GM18507 (cell line): Measurements from ENCODE around the gene TVP23B.
"Not testable (repeated sequence)": the region's sequence is repeated elsewhere in the genome, so short reads cannot be mapped to it uniquely, and the experiment has no call there.

Source experiments
- DNase-seq: peaks from one replicate; pipeline ENCODE4 v3.0.0; 2011; ENCODE audit warnings: low read depth; ENCODE audit not compliant: insufficient read length; ENCODE audit errors: extremely low spot score
- FAIRE-seq: peaks from 2 replicates; lab custom pipeline; 2011; peaks lifted over from hg19 to GRCh38; lab: Jason Lieb, UNC

The TVP23B gene

DNA sequence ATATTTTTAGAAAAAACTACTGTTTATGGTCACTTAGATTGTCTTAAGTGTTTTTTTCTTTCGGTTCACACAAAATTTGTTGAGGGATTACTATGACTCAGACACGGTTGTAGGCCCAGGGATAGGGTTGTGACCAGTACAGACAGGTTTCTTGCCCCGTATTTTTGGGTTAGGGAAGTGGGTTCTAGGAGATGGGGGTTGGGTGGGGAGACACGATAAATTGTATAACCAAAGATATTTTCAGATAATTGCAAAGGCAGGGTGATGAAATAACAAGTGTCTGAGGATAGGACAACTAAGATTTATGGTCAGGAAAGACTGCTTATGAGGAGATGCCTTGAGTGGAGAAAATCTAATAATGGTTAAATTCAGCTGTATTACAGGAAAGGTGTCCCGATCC, 822 bp downstream of the TVP23B start:
- FAIRE-seq, DNase-seq: not testable (repeated sequence)

DNA sequence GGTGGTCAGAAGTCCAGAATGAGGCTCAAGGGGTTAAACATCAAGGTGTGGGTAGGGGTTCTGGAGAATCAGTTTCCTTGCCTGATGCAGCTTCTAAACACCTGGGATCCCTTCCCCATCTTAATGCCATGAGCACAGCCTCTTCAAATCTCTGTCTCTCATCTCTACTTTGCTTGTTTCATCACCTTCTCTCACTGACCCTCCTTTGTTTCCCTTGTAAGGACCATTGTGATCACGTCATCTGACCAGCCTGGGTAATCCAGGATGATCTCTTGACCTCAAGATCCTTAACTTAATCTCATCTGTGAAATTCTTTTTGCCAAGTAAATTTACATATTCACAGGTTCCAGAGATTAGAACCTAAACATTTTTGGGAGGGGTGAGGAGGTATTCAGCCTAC, 5.0 kb downstream of the TVP23B start:
- FAIRE-seq, DNase-seq: not testable (repeated sequence)

DNA sequence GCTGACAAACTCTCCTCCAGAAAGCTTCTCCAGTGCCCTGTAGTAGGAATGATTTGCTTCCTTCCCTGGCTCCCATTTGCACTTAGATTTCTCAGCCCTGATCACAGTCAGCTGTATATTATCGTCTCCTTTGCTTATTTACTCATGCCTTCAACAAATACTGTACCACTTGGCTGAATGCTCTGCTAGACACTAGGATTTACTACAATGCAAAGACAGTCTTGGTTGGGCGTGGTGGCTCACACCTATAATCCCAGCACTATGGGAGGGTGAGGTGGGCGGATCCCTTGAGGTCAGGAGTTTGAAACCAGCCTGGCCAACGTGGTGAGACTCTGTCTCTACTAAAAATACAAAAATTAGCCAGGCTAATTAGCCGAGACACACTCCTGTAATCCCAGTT, 5.9 kb downstream of the TVP23B start:
- DNase-seq, FAIRE-seq: not testable (repeated sequence)

DNA sequence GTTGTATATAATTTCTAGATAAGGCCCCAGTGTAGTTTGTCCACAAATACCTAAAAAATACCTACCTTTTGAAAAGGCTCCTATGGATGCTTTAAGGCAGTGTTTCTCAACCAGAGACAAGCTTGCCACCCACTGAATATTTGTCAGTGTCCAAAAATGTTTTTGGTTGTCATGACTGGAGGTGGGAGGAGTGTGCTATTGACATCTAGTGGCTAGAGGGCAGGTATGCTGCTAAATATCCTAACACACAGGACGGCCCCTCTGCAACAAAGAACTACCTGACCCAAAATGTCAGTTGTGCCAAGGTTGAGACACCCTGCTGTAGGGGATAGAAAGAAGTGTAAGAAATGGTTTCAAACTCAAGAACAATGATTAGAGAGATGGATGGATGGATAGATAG, 10.4 kb downstream of the TVP23B start:
- peak; percentile 69 for FAIRE-seq
- DNase-seq = not testable (repeated sequence)

DNA sequence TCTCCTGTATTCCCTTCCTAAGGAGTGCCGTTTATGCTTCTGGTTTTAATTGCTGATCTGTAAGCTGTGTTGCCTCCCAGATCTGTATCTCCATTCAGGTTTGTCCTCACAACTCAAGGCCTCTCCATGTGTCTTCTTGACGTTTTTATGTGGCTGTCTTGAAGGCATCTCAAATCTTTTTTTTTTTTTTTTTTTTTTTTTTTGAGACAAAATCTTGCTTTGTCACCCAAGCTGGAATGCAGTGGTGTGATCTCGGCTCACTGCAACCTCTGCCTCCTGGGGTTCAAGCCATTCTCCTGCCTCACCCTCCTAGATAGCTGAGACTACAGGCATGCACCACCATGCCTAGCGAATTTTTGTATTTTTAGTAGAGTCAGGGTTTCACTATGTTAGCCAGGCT, 13.9 kb downstream of the TVP23B start:
- not testable (repeated sequence) for DNase-seq
- FAIRE-seq = peak; percentile 5

DNA sequence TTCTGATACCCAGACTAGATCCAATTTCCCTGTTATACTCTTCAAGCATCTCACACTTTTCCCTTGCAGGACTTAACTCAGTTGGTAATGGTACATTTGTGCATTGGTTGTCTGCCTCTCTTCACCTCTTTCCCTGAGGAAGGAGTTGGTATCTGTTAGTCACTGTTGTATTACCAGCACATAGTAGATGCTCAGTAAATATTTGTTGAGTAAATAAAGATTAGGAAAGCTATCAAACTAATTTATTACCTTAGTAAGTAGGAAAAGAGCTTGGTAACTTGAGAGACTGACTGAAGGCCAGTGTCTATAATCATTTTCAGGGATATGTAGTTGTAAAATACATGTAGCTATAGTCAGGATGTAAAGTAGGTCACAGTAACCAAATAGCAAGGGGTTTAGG, 15.9 kb downstream of the TVP23B start:
- FAIRE-seq, DNase-seq: not testable (repeated sequence)

DNA sequence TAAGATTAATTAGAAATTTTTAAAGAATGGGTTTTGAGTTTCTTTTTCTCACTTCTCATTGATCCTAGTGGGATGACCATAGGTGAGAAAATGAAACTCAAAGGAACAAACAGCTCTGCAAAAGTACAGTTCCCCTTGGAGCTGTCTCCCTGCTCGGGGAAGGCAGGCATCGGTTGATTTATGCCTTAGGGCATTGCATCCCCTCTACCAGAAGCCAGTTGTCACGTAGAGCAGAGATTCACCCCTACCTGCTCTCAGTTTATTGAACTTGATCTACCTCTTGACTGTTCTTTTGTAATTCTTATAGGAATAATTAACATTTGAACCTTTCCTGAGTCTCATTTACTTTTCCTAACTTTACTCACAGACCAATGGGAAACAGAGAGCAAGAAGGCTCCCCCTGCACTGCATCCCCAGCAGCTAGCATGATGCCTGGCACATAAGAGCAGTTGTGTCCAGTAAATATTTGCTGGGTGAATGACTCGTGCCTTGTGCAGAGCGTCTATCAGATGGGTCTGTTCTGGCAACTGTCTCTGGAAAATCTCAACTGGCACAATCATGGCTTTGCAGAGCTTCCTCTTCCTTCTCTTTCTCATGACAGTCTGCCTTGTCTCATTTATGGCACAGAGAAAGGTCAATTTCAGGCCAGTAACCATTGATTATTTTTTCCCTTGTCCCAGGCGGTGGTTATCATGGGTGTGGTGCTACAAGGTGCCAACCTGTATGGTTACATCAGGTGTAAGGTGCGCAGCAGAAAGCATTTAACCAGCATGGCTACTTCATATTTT, 22.7 kb downstream of the TVP23B start:
- FAIRE-seq, DNase-seq: not testable (repeated sequence)

DNA sequence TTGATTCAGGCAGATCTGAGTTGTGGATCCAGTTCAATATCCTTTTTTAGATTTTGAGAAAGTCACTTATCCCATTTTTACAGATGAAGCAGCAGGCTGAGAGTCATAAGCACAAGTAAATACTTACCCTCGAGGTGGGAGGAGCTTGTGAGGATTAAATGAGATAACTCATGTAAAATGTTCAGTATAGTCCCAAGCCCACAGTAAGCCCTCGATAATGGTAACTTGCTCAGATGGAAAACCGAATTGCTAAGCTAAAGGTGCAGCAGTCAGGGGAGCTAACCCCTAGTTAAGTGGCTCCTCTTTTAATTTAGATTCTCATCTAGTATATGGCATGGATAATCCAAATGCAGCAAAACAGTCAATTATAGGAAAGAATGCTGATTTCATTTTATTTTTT, 34.9 kb downstream of the TVP23B start:
- DNase-seq, FAIRE-seq: not testable (repeated sequence)

DNA sequence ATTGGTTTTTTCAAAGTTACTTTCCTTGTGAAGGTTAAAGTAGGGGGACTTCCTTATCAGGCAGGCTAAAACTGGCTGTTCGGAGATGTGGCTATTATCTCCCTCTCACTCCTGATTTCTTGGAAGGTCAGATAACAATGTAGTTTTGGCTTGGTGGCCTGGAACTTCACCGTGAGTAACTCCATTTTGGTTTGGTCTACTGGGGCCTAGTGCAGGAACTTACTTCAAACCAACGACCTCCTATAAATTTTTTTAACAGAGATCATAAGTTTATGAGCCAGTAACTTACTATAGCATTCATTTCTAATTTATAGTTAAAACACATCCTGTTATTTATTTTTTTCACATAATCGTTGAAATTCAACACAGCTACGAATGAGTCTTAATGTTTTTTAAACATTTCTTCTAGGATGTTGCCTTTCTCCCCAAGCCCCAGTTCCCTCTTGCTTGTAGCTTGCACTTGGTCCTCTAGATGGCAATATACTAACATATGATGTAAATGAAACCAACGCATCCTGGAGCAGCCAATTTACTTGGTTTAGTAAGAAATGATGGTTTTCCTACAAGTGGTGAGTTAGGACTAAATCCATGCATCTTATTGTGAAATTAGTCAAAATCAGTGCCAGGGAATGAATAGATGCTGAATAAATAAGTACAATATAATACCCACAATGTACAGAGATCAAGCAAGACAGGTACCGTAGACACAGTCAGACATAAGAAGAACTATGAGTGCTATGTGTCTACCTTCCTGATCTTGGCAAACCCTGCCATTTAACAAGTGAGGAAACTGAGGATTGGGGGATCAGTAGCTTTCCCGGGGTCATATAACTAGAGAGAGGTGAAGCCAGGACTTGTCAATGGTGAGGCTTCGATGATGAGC, 35.7 kb downstream of the TVP23B start:
- peak; percentile 88 for FAIRE-seq
- DNase-seq = not testable (repeated sequence)

DNA sequence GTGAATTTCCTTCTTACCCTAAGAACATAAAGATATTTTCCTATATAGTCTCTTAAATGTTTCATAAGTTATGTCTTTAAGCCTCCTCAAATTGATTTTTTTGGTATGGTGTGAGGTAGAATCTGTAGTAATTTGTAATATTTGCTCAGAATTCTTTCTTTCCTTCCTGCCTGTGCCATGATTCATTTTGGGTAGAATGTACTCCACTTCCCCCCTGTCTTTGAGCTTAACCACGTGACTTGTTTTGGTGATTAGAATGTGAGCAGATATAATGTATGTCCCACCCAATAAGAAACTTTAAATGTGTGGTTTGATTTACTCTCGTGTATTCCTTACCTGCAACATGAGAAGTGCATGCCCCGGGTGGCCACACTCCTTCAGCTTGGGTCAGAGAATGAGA, 40.4 kb downstream of the TVP23B start:
- FAIRE-seq, DNase-seq: not testable (repeated sequence)

DNA sequence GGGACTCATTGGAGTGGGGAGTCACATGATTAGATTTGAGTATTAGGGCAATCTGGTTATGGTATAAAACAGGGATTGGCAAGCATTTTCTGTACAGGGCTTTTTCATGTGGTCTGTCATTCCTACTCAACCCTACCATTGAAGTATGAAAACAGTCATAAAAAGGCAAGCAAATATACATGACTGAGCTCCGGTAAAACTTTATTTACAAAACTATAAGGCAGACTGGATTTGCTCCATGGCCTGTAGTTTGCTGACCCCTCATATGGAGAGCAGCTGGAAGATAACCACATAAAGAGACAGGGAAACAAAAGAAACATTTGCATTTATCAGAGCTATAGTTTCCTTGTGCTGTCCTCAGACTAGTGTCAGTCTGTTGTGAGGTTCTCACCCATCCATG, 46.6 kb downstream of the TVP23B start:
- DNase-seq, FAIRE-seq: not testable (repeated sequence)

DNA sequence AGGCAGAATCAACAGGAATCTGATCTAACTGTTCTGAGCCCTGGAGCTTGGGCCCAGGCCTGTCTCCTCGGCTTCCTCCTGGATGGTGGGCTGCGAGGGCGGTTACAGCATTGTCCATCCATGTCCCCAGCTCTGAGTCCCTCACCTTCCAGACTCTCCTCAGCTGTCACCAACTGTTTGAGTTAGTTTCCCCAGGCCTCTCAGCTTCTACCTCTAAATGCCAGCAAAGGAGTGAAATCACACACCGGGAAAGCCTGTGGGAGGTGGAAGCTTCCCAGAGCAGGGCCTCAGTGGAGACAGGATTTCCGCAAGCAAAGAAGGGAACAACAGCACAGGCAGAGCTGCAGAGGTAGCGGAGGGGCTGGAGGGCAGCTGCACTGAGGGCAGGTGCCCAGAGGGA, 67.5 kb downstream of the TVP23B start:
- FAIRE-seq (no peak), DNase-seq (no peak)

DNA sequence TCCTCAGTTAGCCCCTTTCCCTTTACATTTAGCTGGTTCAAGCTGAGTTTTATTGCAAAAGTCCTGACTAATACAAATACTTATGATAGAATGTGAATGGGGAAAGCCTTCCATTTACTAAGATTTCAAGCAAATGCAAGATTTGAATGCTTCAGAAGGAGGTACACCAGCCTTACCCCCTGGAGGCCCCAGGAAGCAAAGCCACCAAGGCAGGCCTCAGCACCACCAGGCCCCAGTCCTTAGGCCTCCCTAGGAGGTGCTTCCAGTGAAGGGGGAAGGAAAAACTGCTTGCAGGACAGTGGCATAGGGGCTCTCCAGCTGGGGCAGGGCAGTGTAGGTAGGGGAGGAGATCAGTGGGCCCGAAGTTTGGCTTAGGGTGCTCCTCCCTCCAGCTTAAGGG, 69.7 kb downstream of the TVP23B start:
- DNase-seq (no peak), FAIRE-seq (no peak)

DNA sequence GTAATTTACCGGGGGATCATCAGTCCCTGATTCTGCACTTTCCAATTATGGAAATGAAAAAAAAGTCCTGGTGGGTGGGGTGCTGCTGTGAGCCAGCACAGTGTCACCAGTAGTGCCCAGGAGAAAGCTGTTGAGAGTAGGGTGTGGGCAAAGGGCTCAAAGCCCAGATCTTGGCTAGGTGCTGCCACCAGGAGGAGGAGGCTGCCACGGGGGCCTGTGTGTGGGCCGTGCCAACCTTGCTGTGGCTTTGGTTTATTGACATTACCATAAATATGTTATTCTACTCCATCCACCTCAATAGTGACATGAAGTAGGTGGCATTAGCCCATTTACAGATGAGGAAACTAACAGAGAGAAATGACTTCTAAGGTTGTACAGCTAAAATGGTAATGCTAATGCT, 70.2 kb downstream of the TVP23B start:
- no peak for DNase-seq
- no peak for FAIRE-seq

DNA sequence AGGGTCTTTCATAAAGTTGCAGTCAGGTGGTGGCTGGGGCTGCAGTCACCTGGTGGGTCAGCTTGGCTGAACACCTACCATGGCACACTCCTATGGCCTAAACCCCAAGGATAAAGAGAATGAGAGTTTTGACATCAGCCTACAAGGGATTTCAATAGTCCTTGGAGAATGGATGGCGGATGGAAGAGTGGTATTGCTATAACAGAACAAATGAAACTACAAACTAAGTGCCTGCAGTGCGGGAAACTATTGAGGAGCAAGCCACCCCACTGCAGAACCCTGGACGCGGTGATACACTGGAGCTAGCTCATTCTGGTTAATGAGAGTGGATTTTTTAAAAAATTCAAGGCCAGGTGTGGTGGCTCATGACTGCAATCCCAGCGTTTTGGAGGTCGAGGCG, 74.0 kb downstream of the TVP23B start:
- DNase-seq (no peak), FAIRE-seq (no peak)

DNA sequence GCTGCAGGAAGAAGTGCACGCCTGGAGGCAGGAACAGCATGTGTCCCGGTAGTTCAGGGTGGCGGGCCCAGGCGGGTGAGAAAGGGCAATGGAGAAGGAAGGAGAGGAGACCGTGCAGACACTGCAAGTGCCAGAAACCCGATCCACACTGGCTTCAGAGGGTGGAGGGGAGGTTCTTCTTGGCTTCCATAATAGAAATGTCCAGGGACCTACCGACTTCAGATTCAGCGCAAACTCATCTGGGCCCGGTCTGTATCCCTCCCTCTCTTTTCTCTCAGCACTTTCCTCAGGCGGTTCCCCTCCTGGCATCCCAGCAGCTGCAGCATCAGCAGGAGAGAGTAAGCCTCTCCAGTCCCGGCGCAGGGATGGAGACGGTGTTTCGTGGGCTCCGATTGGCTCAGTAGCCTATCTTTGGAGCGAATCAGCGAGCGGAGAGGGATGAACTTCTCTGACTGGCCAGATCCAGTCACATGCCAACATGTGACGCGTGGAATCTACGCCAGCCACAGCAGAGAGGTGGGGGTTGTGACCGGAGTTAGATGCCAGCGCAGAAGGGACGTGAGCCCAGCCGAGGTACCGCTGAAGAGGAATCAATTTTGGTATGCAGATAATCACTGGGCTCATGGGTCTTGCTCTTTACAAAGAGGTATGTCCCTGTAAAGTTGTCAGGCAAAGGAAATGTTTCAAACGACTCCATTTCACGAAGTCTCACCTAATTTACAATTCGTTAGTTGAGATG, 75.0 kb downstream of the TVP23B start:
- FAIRE-seq = peak; percentile 99
- DNase-seq = peak; percentile 74
